Endometrial microvascular endothelial cells (primary cell): ENCODE results near the gene OR8H3. TPM values are rescaled to one million over a fixed set of nuclear protein-coding genes. Genes with fewer than 3 reads are reported as not detected.
"Not testable (repeated sequence)": the region's sequence is repeated elsewhere in the genome, so short reads cannot be mapped to it uniquely, and the experiment has no call there.

Source experiments
- in situ Hi-C: cut with HindIII; loops from 2 replicates; pipeline ENCODE4 v1.10.0; 2017; ENCODE audit warnings: low sequenced_read_pairs, low pct_unique_long_range_greater_than_20kb; ENCODE audit errors: inconsistent ontology term
- total RNA-seq: library from RNA; depleted of rRNA; stranded (reverse); fragments of >200 nt; gene quantifications from one replicate; pipeline ENCODE4 v1.2.3, GENCODE V29; 2015; ENCODE audit errors: inconsistent ontology term

Gene OR8H3, protein sequence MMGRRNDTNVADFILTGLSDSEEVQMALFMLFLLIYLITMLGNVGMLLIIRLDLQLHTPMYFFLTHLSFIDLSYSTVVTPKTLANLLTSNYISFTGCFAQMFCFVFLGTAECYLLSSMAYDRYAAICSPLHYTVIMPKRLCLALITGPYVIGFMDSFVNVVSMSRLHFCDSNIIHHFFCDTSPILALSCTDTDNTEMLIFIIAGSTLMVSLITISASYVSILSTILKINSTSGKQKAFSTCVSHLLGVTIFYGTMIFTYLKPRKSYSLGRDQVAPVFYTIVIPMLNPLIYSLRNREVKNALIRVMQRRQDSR
- total RNA-seq = not detected

DNA sequence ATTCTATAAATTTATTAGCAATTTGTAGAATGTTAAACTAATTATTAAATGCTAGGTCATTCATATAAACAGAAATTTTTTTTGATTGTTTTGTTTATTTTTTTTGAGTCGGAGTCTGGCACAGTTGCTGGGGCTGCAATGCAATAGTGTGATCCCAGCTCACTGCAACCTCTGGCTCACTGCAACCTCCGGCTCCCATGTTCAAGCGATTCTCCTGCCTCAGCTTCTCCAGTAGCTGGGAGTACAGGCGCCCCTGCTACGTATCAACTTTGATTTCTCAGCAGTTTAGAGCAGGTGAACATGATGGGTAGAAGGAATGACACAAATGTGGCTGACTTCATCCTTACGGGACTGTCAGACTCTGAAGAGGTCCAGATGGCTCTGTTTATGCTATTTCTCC is at the start of gene OR8H3:
TSS of gene OR8H3 (plus strand) at position 301 of the 400 bp plus-strand sequence. CDS start at position 301, 0 bp downstream.
- in situ Hi-C loops = no loop called here

GRCh38 chr11:56089697-56090096 is 32.5 kb upstream of the OR8H3 start:
- in situ Hi-C loops = no loop called here

- in situ Hi-C loops = no loop called here
Measured at GRCh38 chr11:56093008-56093407, 29.2 kb upstream of the OR8H3 start, which contains the start of gene OR8I2. Gene OR8I2, plus strand, starts transcription at chr11:56093308. Its CDS starts 0 bp downstream, at chr11:56093308.

DNA sequence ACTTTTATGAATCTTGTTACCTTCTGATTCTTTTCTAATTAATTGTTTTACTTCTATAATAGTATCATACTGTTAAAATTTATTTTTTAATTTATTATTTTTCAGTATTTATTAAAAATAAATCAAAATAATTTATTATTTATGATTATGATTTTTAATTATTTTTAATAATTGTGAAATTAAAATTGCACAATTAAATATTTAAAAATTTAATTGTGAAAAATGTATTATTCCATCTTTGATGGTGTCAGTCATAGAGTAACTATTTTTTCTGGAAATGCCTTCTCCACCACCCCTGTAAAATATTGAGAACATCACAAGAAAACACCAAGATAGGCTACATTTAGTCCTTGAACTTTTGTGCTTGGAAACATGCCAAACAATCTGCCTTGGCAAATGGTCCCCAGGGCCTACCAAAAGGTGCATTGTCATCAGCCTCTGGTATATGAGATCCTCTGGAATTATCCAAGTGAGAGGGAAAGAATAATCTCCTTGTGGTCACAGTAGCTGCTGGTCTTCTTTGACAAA is 18.9 kb upstream of the OR8H3 start, which contains the start of gene OR8H2:
TSS of gene OR8H2 (plus strand) at position 478 of the 528 bp plus-strand sequence. CDS start 1,356 bp downstream, outside the sequence.
- in situ Hi-C loops = no loop called here

DNA sequence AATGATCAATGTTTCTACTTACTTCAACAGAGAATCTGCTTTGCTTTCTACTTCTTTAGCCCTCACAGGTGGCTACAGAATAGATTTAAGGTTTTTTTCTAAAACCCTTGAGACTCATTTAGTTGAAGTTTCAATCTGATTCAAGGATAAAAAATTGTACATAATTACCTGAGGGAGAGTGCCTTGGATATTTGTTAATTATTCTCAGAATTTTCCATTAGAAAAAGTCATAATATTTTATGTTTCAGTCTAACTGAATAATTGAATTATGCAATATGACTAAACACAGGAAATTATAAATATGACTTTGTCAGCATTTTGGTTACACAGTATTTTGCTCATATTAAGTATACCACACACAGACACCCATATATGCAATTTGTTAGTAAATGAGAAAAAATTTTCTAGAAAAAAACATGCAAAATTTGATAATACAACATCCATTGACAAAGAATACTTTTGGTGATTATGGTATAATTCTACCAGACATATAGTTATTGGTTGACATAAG is 18.0 kb downstream of the OR8H3 start, which contains the start of gene OR8J3:
TSS of gene OR8J3 (minus strand) at position 51 of the 511 bp plus-strand sequence. CDS start 2,483 bp downstream, outside the sequence.
- in situ Hi-C loops = no loop called here

DNA sequence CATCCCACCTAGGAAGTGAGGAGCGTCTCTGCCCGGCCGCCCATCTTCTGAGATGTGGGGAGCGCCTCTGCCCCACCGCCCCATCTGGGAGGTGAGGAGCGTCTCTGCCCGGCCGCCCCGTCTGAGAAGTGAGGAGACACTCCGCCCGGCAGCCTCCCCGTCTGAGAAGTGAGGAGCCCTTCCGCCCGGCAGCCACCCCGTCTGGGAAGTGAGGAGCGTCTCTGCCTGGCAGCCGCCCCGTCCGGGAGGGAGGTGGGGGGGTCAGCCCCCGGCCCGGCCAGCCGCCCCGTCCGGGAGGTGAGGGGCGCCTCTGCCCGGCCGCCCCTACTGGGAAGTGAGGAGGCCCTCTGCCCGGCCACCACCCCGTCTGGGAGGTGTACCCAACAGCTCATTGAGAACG is 21.5 kb downstream of the OR8H3 start:
- in situ Hi-C loops = not testable (repeated sequence)

- in situ Hi-C loops = no loop called here
Measured at GRCh38 chr11:56151376-56151775, 29.2 kb downstream of the OR8H3 start.

DNA sequence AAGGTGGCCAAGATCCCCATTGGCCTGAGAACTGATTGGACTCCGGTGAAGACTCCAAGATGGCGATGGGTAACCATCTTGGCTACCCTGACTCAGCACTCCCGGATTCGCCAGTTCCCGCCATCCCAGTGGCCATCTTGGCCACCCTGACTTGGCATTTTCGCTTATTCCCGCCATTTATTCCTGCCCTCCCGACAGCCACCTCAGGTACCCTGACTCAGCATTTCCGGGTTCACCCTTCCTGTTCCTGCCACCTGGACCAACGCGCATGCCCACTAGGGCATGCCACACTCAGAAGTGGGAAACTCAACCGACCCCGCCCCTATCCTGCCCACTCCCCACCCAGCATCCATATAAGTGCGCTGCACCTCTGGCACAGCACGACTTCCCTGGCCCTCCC is 30.2 kb downstream of the OR8H3 start:
- in situ Hi-C loops = no loop called here

DNA sequence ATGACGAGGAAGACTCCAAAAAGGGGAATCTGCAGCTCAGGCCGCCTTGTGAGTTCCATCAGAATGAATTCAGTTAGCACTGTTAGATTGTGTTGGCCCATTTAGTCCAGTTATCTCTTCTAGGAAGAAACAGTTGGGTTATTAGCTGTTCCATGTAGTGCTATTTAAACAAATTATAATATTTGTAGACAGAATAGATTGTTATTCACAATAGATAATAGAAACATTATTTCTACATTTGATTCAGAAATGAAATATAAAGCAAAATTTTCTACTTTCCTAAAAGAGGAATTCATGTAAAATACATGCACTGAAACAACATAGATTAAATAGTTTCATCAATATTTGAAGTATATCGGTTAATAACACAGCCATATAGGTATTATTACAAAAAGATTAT is 38.0 kb downstream of the OR8H3 start, which contains the start of gene OR8K5:
TSS of gene OR8K5 (minus strand) at position 101 of the 400 bp plus-strand sequence. CDS start at position 101, 0 bp downstream.
- in situ Hi-C loops = no loop called here

GRCh38 chr11:56163804-56164203 is 41.6 kb downstream of the OR8H3 start:
- in situ Hi-C loops = no loop called here

GRCh38 chr11:56172256-56172830 is 50.2 kb downstream of the OR8H3 start:
- in situ Hi-C loops = no loop called here

Other genes with a start within 250 kb of the OR8H3 start
- gene TRIM51, start 239.1 kb upstream of the OR8H3 start, total RNA-seq = not detected
- gene OR5W2, start 207.8 kb upstream of the OR8H3 start, total RNA-seq = not detected
- gene OR5I1, start 186.0 kb upstream of the OR8H3 start, total RNA-seq = not detected
- not detected for gene OR10AG1, start 152.4 kb upstream of the OR8H3 start, total RNA-seq
- not detected for gene OR5F1, start 127.7 kb upstream of the OR8H3 start, total RNA-seq
- not detected for gene OR5AS1, start 94.7 kb upstream of the OR8H3 start, total RNA-seq
- not detected for gene OR8I2, start 29.1 kb upstream of the OR8H3 start, total RNA-seq
- not detected for gene OR8H2, start 18.7 kb upstream of the OR8H3 start, total RNA-seq
- not detected for gene OR8J3, start 17.8 kb downstream of the OR8H3 start, total RNA-seq
- gene OR8K5, start 37.9 kb downstream of the OR8H3 start, total RNA-seq = not detected
- gene OR5J2, start 54.2 kb downstream of the OR8H3 start, total RNA-seq = not detected
- not detected for gene OR5T2, start 111.9 kb downstream of the OR8H3 start, total RNA-seq
- gene OR5T3, start 129.9 kb downstream of the OR8H3 start, total RNA-seq = not detected
- gene OR5T1, start 151.8 kb downstream of the OR8H3 start, total RNA-seq = not detected
- gene OR8H1, start 169.9 kb downstream of the OR8H3 start, total RNA-seq = not detected
- gene OR8K3, start 192.8 kb downstream of the OR8H3 start, total RNA-seq = not detected
- gene OR8K1, start 223.7 kb downstream of the OR8H3 start, total RNA-seq = not detected
- not detected for gene OR8J1, start 231.9 kb downstream of the OR8H3 start, total RNA-seq